GM19463 (cell line): ENCODE results near the gene MNT.

Source experiments
- ATAC-seq: cut with Tn5 transposase; IDR thresholded peaks from one replicate; pipeline ENCODE4 v1.9.1; 2021; ENCODE audit warnings: mild to moderate bottlenecking, moderate library complexity; ENCODE audit not compliant: unreplicated experiment

The MNT gene

GRCh38 chr17:2335726-2336214, 65.1 kb downstream of the MNT start:
- no peak for ATAC-seq
